Cardiac septum (tissue), 1 donor: ENCODE results near the gene TSHZ2. TPM values are rescaled to one million over a fixed set of nuclear protein-coding genes. Genes with fewer than 3 reads are reported as not detected.

ENCODE experiments used
- DNase-seq: peaks from one replicate; pipeline ENCODE4 v3.0.0-alpha.2; 2020; ENCODE audit warnings: low spot score
- intact Hi-C: fragments of 100-400 bp; cut with DNase I; formaldehyde crosslinking; loops from one replicate; pipeline ENCODE4 v1.14.0; 2022
- total RNA-seq: library from RNA; stranded (reverse); fragmentation: NEBNext Ultra II Directional; extraction: Animal tissue kit (Norgen Biotek cat#: 25700); gene quantifications from one replicate; pipeline ENCODE4 v1.2.1, GENCODE V29; 2021
- donor health status: DM: no; HTN: no; CAD: no.

TSHZ2 gene
- total RNA-seq, 1 donor from 2014 or later: 7.5 TPM

- no peak for DNase-seq
- intact Hi-C loops: no loop called here
Measured at GRCh38 chr20:53369871-53370270, 397.7 kb downstream of the TSHZ2 start.

DNA sequence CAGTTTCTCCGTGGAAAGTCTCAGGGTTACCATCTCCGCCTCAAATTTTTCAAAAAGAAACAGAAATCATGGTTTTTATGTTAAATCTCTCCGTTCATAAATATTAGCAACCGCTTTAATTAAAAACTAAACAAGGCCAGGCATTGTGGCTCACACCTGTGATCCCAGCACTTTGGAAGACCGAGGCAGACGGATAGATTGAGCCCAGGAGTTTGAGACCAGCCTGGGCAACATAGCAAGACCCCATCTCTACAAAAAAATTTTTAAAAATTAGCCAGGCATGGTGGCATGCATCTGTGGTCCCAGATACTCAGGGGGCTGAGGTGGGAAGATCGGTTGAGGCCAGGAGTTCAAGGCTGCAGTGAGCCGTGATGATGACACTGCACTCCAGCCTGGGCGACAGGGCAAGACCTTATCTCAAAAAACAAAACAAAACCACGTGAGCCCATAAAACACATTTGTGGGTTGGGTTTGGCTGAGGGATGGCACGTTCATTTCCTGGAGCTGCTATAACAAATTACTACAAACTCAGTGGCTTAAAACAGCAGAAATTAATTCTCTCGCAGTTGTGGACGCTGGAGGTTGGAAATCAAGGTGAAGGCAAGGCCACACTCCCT is 398.3 kb downstream of the TSHZ2 start:
- no peak for DNase-seq
- intact Hi-C loops: no loop called here

DNA sequence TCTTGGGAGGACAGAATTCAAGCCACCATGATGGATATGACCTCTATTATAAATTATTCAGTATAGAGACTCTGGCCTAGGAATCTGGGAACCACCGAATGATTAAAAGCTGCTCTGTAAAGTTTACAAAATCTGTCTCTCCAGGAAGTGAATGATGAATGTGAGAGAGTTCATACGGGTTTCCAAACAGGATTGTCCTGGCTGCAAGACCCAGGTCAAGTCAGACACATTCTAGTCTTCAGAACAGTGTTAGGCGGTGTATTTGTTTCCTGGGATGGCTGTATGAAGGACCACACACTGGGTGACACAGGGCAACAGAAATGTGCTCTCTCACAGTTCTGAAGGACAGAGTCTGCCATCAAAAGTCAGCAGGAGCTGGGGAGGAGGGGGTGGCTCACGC is 399.1 kb downstream of the TSHZ2 start:
- no peak for DNase-seq
- intact Hi-C loops: no loop called here

GRCh38 chr20:53376021-53376420 is 403.9 kb downstream of the TSHZ2 start:
- intact Hi-C loops: no loop called here
- no peak for DNase-seq

- intact Hi-C loops: no loop called here
- no peak for DNase-seq
Measured at GRCh38 chr20:53379014-53379832, 407.1 kb downstream of the TSHZ2 start.

- intact Hi-C loops: loop anchor here (10.0 kb wide), 1 partner anchor 45 kb away; no protein-coding TSS in a partner anchor
- DNase-seq: no peak
Measured at GRCh38 chr20:53379833-53380120, 407.6 kb downstream of the TSHZ2 start.

DNA sequence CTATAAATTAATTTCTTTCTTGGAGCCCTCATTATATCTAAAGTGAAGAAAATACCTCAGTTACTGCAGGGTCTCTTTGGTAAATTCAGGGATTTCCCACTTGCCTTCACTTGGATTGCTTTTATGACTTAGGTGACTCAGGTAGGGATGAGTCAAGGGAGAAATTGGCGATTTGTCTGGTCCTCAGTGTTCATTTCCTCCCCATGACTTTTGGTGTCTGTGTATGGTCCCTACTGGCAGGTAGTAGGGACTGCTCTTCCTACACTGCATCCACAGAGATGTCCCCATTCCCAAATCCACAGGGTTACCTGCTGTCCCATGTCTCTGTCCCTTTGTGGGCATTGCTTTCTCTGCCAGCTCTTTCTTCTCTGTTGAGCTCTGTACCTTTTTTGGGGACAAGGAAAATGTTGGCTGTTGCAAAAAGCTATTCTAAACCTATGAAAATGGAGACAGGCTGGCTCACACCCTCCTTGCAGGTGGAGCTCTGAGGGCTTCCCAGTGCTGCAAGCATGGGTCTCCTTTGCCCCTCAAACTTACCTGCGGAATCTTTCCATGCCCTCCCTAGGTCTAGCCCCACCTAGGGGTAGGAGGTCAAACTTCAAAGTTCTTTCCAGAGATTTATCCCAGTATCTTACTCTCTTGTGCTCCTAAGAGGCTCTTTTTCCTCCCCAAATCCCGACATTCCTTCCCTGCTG is 409.6 kb downstream of the TSHZ2 start:
- intact Hi-C loops: loop anchor here (10.0 kb wide), 1 partner anchor 47 kb away; no protein-coding TSS in a partner anchor
- no peak for DNase-seq

- no peak for DNase-seq
- intact Hi-C loops: loop anchor here (10.0 kb wide), 1 partner anchor 48 kb away; no protein-coding TSS in a partner anchor
Measured at GRCh38 chr20:53382263-53382844, 410.2 kb downstream of the TSHZ2 start.

DNA sequence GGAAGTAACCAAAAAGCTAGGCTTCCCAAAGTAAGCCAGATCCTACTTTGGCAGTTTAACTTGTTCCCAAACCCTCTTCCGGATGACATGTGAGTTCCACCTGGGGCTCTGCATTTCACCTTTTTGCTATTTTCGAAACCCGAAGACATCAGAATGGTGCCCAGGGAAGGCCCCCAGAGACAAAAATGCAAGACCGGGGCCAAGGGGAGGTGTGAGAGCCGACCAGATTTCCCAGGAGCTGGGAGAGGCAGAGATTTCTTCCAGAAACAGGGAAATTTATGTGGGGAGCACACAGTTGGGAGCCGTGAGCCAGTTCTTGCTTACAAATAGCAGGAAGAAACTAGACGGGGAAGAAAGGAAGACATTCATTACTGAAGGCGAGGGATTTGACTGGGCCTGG is 411.8 kb downstream of the TSHZ2 start:
- intact Hi-C loops: loop anchor here (10.0 kb wide), 1 partner anchor 49 kb away; no protein-coding TSS in a partner anchor
- DNase-seq: no peak

DNA sequence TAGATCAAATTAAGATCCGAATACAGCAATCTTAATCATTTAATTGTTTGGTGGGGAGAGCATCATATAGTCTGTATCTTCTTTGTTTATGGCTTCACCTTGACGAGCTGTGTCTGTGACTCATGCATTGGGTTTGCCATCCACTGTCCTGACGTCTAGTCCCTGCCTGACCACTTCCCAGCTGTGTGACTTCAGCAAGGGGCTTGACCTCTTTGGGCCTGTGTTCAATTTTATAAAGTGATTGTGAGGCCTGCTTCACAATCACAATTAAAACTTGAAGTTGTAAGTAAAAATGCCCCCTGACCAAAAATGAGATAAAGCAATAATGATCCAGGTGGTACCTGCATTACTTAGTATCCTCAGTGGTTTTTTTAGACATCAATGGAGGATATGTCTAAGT is 412.2 kb downstream of the TSHZ2 start:
- DNase-seq: no peak
- intact Hi-C loops: loop anchor here (10.0 kb wide), 1 partner anchor 50 kb away; no protein-coding TSS in a partner anchor

DNA sequence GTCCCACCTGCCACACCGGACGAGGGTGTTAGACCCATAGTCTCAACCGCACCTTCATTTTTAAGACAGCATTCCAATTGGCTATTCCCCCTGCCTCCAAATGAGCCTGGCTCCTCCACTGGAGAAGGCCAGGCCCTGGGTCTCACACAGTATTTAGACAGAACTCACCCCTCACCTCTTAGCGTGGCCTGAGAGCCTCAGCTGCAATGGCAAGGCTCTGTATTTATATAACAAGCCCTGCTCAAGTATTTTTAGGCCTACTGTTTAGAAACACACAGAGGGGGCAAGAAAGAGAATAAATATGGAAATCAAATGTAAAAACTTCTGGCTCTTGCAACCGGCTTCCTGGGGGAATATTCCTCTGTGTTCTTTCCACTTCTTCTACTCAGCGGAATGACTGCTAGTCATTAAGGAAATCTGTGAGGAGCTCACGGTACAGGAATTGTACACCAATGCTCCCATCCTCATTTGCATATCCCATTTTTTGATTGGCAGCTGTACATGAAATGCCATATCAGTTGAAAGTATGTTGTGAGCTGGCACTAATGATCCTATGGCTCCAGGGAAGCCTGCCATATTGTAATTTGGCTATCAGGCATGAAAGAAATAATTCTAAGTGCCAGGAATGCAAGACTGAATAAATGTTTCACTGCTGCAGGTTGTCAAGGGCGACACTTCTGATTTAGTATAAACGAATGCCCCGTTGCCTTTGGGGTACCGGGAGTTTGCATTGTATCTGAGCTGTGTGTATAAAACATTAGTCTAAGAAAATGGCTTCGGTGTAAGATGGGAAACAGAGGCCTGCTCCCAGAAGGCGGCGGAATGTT is 414.0 kb downstream of the TSHZ2 start:
- intact Hi-C loops: loop anchor here (10.0 kb wide), 1 partner anchor 51 kb away; no protein-coding TSS in a partner anchor
- DNase-seq: no peak

- DNase-seq: no peak
- intact Hi-C loops: loop anchor here (10.0 kb wide), 1 partner anchor 53 kb away; no protein-coding TSS in a partner anchor
Measured at GRCh38 chr20:53387983-53388675, 416.0 kb downstream of the TSHZ2 start.

GRCh38 chr20:53389516-53390300 is 417.6 kb downstream of the TSHZ2 start:
- DNase-seq: no peak
- intact Hi-C loops: loop anchor here (10.0 kb wide), 1 partner anchor 55 kb away; no protein-coding TSS in a partner anchor

GRCh38 chr20:53390770-53391169 is 418.6 kb downstream of the TSHZ2 start:
- no peak for DNase-seq
- intact Hi-C loops: no loop called here

- DNase-seq: no peak
- intact Hi-C loops: no loop called here
Measured at GRCh38 chr20:53394433-53394832, 422.3 kb downstream of the TSHZ2 start.

DNA sequence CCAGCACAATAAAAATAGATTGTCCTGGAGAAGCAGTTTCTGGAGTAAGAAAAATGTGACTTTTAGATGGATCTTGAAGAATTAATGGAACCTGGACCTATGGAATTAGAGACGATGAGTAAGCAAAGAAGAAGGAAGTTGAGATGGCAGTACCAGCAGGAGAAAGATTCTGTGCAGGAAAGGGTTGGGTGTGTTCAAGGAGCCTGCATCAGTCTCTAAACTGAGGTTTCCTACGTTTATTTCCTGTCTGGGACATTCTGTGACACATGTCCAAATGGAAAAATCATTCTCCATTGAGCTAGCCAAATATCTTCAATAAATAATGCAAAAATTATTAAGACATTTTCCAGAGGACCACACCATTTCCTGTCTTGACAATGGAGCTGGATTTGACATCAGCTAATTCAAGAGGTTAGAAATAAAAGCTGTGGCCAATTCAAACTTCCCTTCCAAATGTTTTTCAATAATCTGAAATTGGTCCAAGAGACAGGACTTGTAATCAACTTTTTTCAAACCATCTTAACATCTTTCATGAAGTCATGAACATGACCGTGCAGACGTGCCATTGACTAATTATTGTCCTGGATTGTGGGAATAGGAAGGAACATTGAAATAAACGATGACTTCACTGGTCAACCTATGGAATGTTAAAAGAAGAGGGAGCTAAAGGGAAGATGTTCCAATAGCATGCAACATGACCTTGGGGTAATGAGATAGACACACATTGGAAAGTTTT is 423.2 kb downstream of the TSHZ2 start:
- intact Hi-C loops: no loop called here
- no peak for DNase-seq

DNA sequence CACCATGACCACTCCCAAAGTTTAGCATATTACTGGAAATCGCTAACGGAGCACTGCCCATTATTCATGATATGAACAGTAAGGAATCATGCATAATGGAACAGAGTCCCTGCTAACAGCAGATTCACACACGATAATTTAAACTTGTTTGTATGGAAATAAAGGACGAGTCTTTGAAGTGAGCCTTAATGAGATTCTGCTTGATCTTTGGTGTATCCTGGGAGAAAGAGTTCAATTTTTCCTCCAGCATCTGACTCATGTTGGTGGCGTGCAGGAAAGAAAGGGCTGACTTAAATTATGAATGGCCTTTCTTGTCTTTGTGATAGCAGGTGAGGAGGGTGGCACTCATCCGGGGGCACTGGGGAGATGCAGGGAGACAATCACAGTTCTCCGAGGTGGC is 426.9 kb downstream of the TSHZ2 start:
- intact Hi-C loops: no loop called here
- no peak for DNase-seq
